ENCODE data around the gene CATSPERZ.
"Not testable (repeated sequence)": the region's sequence is repeated elsewhere in the genome, so short reads cannot be mapped to it uniquely, and the experiment has no call there.

CATSPERZ gene

GRCh38 chr11:64321026-64321425 is 20.9 kb downstream of the CATSPERZ start:
- DNase-seq (ENCODE audit: low spot score) = no peak

GRCh38 chr11:64321533-64321932 is 21.4 kb downstream of the CATSPERZ start:
- no peak for DNase-seq (ENCODE audit: low spot score)

- DNase-seq (ENCODE audit: low spot score) = no peak
Observed at GRCh38 chr11:64322925-64323260, 22.7 kb downstream of the CATSPERZ start.

GRCh38 chr11:64323373-64323772 is 23.2 kb downstream of the CATSPERZ start:
- no peak for DNase-seq (ENCODE audit: low spot score)

- DNase-seq (ENCODE audit: low spot score) = not testable (repeated sequence)
Observed at GRCh38 chr11:64323984-64324383, 23.8 kb downstream of the CATSPERZ start.

GRCh38 chr11:64324692-64325469 is 24.7 kb downstream of the CATSPERZ start:
- DNase-seq (ENCODE audit: low spot score) = no peak

GRCh38 chr11:64327375-64327774 is 27.2 kb downstream of the CATSPERZ start:
- DNase-seq (ENCODE audit: low spot score) = no peak

GRCh38 chr11:64327993-64328392 is 27.8 kb downstream of the CATSPERZ start:
- DNase-seq (ENCODE audit: low spot score) = no peak

- DNase-seq (ENCODE audit: low spot score) = no peak
Observed at GRCh38 chr11:64330888-64331287, 30.7 kb downstream of the CATSPERZ start.

GRCh38 chr11:64331569-64332371 is 31.6 kb downstream of the CATSPERZ start:
- peak; percentile 71 for DNase-seq (ENCODE audit: low spot score)

- no peak for DNase-seq (ENCODE audit: low spot score)
Observed at GRCh38 chr11:64333556-64333955, 33.4 kb downstream of the CATSPERZ start.

- DNase-seq (ENCODE audit: low spot score) = peak; percentile 85
Observed at GRCh38 chr11:64334764-64335735, 34.9 kb downstream of the CATSPERZ start.

- DNase-seq (ENCODE audit: low spot score) = no peak
Observed at GRCh38 chr11:64337538-64338249, 37.5 kb downstream of the CATSPERZ start.

GRCh38 chr11:64338716-64339115 is 38.6 kb downstream of the CATSPERZ start:
- DNase-seq (ENCODE audit: low spot score) = no peak

GRCh38 chr11:64339286-64339685 is 39.1 kb downstream of the CATSPERZ start:
- DNase-seq (ENCODE audit: low spot score) = no peak

GRCh38 chr11:64339754-64340408 is 39.7 kb downstream of the CATSPERZ start, which contains the start of gene CCDC88B:
TSS of gene CCDC88B (plus strand) at chr11:64340204. CDS start at chr11:64340267, 63 bp downstream.
- DNase-seq (ENCODE audit: low spot score) = peak; percentile 94

GRCh38 chr11:64340671-64341335 is 40.6 kb downstream of the CATSPERZ start:
- DNase-seq (ENCODE audit: low spot score) = peak; percentile 88

- DNase-seq (ENCODE audit: low spot score) = no peak
Observed at GRCh38 chr11:64341429-64341828, 41.3 kb downstream of the CATSPERZ start.

- DNase-seq (ENCODE audit: low spot score) = peak; percentile 94
Observed at GRCh38 chr11:64341851-64342791, 42.0 kb downstream of the CATSPERZ start.
